ENCODE results near the gene PCNT. TPM values are rescaled to one million over a fixed set of nuclear protein-coding genes. Genes with fewer than 3 reads are reported as not detected.

Gene PCNT
- total and polyA plus RNA-seq, 2 of the 4 experiments (the other 2 are of a cell fraction), result 10.0 to 19.4 TPM

- no peak for ATAC-seq (ENCODE audit: low read depth)
- 100% methylated on average over 9 of the region's 17 CpGs; no CpG with 5 or more reads in 1 of the 2 experiments for WGBS, 2 experiments (ENCODE audit: extremely low coverage in 2 of 2, insufficient read length in 1 of 2)
Observed at GRCh38 chr21:46411236-46411635, 87.3 kb downstream of the PCNT start.

More at GRCh38 chr21:46411236-46411635, 87.3 kb downstream of the PCNT start:
- H3K9me1 ChIP-seq (ENCODE audit: insufficient read depth, low read length), result no peaks in the 10 kb centered on the region
- H3K9ac ChIP-seq (ENCODE audit: low read depth, low read length), result no peak overlapping the region
- peaks cover 28% of the 10 kb centered on the region for H3K36me3 ChIP-seq (ENCODE audit: control insufficient read depth, insufficient read depth, low read length)
- POLR2A ChIA-PET (ENCODE audit: unreplicated experiment), result no interaction called here
- CTCF ChIA-PET, result no interaction called here
- H4K5ac ChIP-seq (ENCODE audit: low read depth, low read length), result no peak overlapping the region
- H3K4me3 ChIP-seq (ENCODE audit: insufficient read depth, low read depth, low read length), result no peak overlapping the region
- in situ Hi-C loops (cut with MboI; ENCODE audit: low sequenced_read_pairs), result no loop called here
- no peak for DNase-seq
- intact Hi-C loops (cut with micrococcal nuclease), result no loop called here
- no peak overlapping the region for H3K14ac ChIP-seq (replicated peaks; ENCODE audit: low read depth, low read length)
- H2BK15ac ChIP-seq (ENCODE audit: low read depth, low read length), result no peak overlapping the region
- H3K27me3 ChIP-seq (ENCODE audit: control insufficient read depth, insufficient read depth, low read length), result no peaks in the 10 kb centered on the region
- H2BK120ac ChIP-seq (ENCODE audit: low read depth, low read length), result no peak overlapping the region
- BruUV-seq (replicated peaks), result no TSS peak
- H3K4ac ChIP-seq (ENCODE audit: low read depth, low read length), result no peak overlapping the region
- no peak overlapping the region for H2AFZ ChIP-seq (replicated peaks; ENCODE audit: low read length, poor library complexity)
- dilution Hi-C loops (cut with HindIII; ENCODE audit: low sequenced_read_pairs, unreplicated experiment), result no loop called here
- no peak overlapping the region for H4K8ac ChIP-seq (ENCODE audit: low read depth in 2 of 2, low read length in 2 of 2)
- H2AK5ac ChIP-seq (ENCODE audit: low read depth, low read length), result no peak overlapping the region
- no peak overlapping the region for H4K91ac ChIP-seq (ENCODE audit: insufficient read depth, low read depth, low read length)
- H3K23ac ChIP-seq (ENCODE audit: low read depth, low read length), result no peak overlapping the region
- H2AK9ac ChIP-seq (replicated peaks; ENCODE audit: low read depth, low read length, poor library complexity), result no peak overlapping the region
- no peak overlapping the region for H2BK20ac ChIP-seq (ENCODE audit: low read depth, low read length)
- TF ChIP-seq SMC3 (IDR thresholded peaks at IDR 0.05; ENCODE audit: low read depth, low read length) (no peak), CEBPB (IDR thresholded peaks at IDR 0.05; ENCODE audit: low read depth, low read length) (no peak)
- no peaks in the 10 kb centered on the region for H3K4me1 ChIP-seq (ENCODE audit: control insufficient read depth, insufficient read depth, low read length)
- H2BK5ac ChIP-seq (ENCODE audit: low read depth, low read length, poor library complexity, severe bottlenecking), result no peak overlapping the region
- peaks cover 0 to 3% of the 10 kb centered on the region in 2 experiments; a peak in 2 of 4 replicates for H3K79me1 ChIP-seq (ENCODE audit: low read depth in 1 of 2, low read length in 2 of 2)
- no peak overlapping the region for H3K56ac ChIP-seq (ENCODE audit: extremely low read depth, insufficient read depth, low read length)
- no peaks in the 10 kb centered on the region for H4K20me1 ChIP-seq (ENCODE audit: insufficient read depth, low read length)
- H3K9me3 ChIP-seq (ENCODE audit: control insufficient read depth, insufficient read depth, low read length), result no peaks in the 10 kb centered on the region
- H3K4me2 ChIP-seq (ENCODE audit: low read depth, low read length), result no peak overlapping the region
- H3K18ac ChIP-seq (ENCODE audit: low read depth, low read length), result no peak overlapping the region
- H3K27ac ChIP-seq (ENCODE audit: insufficient read depth, low read length), result no peak overlapping the region
